ENCODE data around the gene EDN2. TPM values are rescaled to one million over a fixed set of nuclear protein-coding genes. Genes with fewer than 3 reads are reported as not detected.

EDN2 gene
- total RNA-seq, 1 donor = not detected

GRCh38 chr1:41500378-41500777 lies 15.9 kb upstream of the EDN2 start:
- no peak overlapping the region for H3K4me3 ChIP-seq (ENCODE audit: low read depth, low read length)
- TF ChIP-seq CTCF (IDR thresholded peaks at IDR 0.05; ENCODE audit: insufficient read depth, low read length) = no peak
- DNase-seq (ENCODE audit: low read depth) = no peak

GRCh38 chr1:41499591-41499990 lies 15.1 kb upstream of the EDN2 start:
- no peak for DNase-seq (ENCODE audit: low read depth)

GRCh38 chr1:41498804-41499203 lies 14.3 kb upstream of the EDN2 start:
- H3K4me3 ChIP-seq (ENCODE audit: low read depth, low read length) = no peak overlapping the region
- TF ChIP-seq CTCF (IDR thresholded peaks at IDR 0.05; ENCODE audit: insufficient read depth, low read length) = no peak
- peak; percentile 58 for DNase-seq (ENCODE audit: low read depth)

More at GRCh38 chr1:41499591-41499990, 15.1 kb upstream of the EDN2 start:
- TF ChIP-seq CTCF (IDR thresholded peaks at IDR 0.05; ENCODE audit: insufficient read depth, low read length) = no peak
- no peak overlapping the region for H3K4me3 ChIP-seq (ENCODE audit: low read depth, low read length)

- no peak for TF ChIP-seq CTCF (IDR thresholded peaks at IDR 0.05; ENCODE audit: insufficient read depth, low read length)
- DNase-seq (ENCODE audit: low read depth) = no peak
- H3K4me3 ChIP-seq (ENCODE audit: low read depth, low read length) = no peak overlapping the region
Observed at GRCh38 chr1:41498391-41498790, 13.9 kb upstream of the EDN2 start.

GRCh38 chr1:41497461-41498030 lies 13.1 kb upstream of the EDN2 start:
- no peak for TF ChIP-seq CTCF (IDR thresholded peaks at IDR 0.05; ENCODE audit: insufficient read depth, low read length)
- DNase-seq (ENCODE audit: low read depth) = no peak
- H3K4me3 ChIP-seq (ENCODE audit: low read depth, low read length) = no peak overlapping the region

GRCh38 chr1:41497056-41497440 lies 12.6 kb upstream of the EDN2 start:
- no peak for TF ChIP-seq CTCF (IDR thresholded peaks at IDR 0.05; ENCODE audit: insufficient read depth, low read length)
- H3K4me3 ChIP-seq (ENCODE audit: low read depth, low read length) = no peak overlapping the region
- no peak for DNase-seq (ENCODE audit: low read depth)

Measured in fibroblast of the aortic adventitia (primary cell).